GM19324 (cell line): ENCODE data around the gene CALHM6.

Experiments
- ATAC-seq: cut with Tn5 transposase; IDR thresholded peaks from one replicate; pipeline ENCODE4 v1.9.1; 2021; ENCODE audit warnings: mild to moderate bottlenecking, moderate library complexity; ENCODE audit not compliant: unreplicated experiment, low FRiP score

CALHM6 gene

GRCh38 chr6:116461331-116461931, at the start of gene CALHM6:
CALHM6 (plus strand) TSS chr6:116461375; CDS start chr6:116461930, 555 bp downstream.
- ATAC-seq = no peak

DNA sequence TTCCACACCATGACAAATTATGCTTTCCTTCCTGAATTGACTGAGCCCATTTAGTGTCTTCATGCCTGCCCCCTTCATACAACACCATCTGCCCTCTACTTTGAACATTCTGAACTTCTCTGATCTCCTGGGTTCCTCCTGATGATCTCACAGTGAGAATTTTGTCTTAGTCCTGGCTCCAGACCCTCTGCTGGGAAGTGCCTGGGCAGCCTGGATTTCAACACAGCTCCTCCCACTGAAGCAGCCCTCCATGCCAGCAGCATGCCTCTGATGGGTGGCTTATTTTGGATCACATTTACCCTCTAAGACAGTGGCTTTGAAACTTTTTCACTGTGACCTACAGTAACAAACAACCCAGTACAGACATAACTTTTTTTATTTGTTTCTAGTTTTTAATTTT, 48.9 kb upstream of the CALHM6 start:
- no peak for ATAC-seq

GRCh38 chr6:116413357-116413756, 47.8 kb upstream of the CALHM6 start:
- ATAC-seq = no peak

GRCh38 chr6:116417661-116418060, 43.5 kb upstream of the CALHM6 start:
- no peak for ATAC-seq

DNA sequence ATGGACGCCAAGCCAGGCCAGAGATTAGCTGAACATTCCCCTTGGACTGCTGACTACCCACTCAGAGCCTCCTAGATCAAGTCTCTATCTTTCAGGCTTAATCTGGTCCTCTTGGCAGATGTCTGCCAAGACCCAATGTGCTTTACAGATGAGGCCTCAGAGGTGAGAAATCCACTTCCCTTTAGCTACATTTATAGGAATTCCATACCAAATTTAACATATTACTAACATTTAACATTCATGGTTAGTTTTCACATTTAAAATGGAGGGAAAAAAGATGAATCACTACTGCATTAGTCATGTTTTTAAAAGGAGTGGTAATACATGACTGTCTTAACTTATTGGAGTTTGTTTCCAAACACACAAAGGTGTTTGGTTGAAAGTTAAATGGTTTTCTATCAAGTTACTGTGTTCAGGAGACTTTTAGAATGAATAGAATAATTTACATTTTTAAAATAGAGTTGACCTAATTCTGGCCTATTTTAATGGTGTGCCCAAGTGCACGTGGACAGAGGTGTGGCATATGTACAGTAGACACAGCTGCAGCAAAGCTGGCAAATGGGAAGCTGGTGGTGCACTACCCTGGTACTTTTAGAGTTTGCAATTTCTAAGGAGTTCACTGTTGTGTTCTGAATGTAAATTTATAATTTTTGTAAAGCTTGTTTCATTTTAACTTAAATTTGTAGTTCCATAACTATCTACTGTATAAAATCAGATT, 41.9 kb upstream of the CALHM6 start:
- no peak for ATAC-seq

DNA sequence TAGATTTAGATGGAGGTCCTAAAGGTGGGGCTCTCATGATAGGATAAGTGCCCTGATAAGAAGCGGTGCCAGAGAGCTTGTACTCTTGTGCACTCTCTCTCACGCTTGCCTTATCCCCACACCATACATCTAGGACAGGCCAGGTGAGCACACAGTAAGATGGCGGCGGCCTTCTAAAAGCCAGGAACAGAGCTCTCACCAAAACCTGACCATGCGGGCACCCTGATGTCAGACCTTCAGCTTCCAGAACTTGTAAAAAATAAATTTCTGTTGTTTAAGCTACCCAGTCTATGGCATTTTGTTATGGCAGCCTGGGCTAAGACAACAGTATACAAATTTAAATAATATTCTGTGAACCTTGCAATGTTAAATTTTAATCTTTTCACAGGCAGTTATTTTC, 40.8 kb upstream of the CALHM6 start:
- ATAC-seq = no peak

GRCh38 chr6:116422238-116422637, 38.9 kb upstream of the CALHM6 start:
- no peak for ATAC-seq

DNA sequence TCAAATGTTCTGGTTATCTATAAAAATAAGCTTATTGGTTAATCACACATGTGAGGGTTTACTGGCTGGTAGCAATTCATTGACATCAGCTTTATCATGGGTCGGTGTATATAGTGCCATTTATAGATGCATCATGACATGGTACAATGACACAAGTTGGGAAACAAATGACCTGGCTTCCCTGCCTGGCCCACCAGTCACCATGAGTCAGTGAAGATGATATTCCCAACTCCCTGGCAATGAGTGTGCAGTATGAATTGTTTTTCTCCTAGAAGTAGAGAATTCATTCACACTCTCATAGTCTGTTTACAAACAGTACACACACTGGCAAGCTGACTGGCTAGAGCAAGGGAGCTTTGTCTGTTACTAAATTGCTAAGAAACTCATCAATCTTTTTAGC, 37.2 kb upstream of the CALHM6 start:
- ATAC-seq = no peak

DNA sequence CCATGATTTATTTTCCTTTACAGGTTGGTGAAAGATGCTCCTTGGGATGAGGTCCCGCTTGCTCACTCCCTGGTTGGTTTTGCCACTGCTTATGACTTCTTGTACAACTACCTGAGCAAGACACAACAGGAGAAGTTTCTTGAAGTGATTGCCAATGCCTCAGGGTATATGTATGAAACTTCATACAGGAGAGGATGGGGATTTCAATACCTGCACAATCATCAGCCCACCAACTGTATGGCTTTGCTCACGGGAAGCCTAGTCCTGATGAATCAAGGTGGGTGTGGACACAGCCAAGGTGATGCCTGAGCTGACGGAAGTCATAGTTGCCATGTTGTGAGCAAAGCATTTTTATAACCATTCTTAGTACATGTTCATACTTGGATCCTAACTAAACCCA, 34.6 kb upstream of the CALHM6 start:
- no peak for ATAC-seq

GRCh38 chr6:116429111-116429510, 32.1 kb upstream of the CALHM6 start:
- ATAC-seq = no peak

DNA sequence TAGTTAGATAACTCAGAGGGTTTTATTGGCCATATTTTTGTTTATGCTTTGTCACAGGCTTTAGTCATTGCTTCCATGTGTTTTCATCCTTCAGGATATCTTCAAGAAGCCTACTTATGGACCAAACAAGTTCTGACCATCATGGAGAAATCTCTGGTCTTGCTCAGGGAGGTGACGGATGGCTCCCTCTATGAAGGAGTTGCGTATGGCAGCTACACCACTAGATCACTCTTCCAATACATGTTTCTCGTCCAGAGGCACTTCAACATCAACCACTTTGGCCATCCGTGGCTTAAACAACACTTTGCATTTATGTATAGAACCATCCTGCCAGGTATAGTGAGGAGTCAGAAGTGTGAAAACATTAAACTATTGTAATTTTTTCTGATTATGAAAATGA, 30.3 kb upstream of the CALHM6 start:
- no peak for ATAC-seq

GRCh38 chr6:116431964-116432595, 29.1 kb upstream of the CALHM6 start:
- ATAC-seq = no peak

GRCh38 chr6:116433206-116433712, 27.9 kb upstream of the CALHM6 start:
- no peak for ATAC-seq

- ATAC-seq = no peak
Measured at GRCh38 chr6:116434056-116434725, 27.0 kb upstream of the CALHM6 start.

- no peak for ATAC-seq
Measured at GRCh38 chr6:116436586-116436985, 24.6 kb upstream of the CALHM6 start.

- no peak for ATAC-seq
Measured at GRCh38 chr6:116437656-116438055, 23.5 kb upstream of the CALHM6 start.

- ATAC-seq = no peak
Measured at GRCh38 chr6:116438590-116439448, 22.4 kb upstream of the CALHM6 start.

GRCh38 chr6:116439522-116440051, 21.6 kb upstream of the CALHM6 start:
- no peak for ATAC-seq

- no peak for ATAC-seq
Measured at GRCh38 chr6:116443105-116443504, 18.1 kb upstream of the CALHM6 start.

DNA sequence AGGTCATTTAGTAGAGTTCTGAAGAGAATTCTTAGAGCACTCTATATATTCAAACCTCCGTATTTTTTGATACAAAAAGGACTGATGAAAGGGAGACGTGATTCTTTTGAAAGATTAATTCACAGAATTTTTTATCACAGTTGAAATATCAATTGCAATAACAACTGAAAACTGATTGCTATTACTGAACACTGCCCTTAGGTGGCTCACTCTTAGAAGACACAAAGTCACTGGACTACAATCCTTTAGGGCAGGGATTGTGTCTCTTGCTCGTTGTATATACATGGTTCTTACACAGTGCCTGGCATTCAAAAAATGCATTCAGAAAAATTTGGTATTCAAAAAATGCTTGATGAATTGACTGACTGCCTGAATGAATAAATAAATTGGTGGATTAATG, 17.1 kb upstream of the CALHM6 start:
- ATAC-seq = no peak
